HL-60/S4 treated with phorbol 12-myristate 13-acetate at 8.2 ng/mL for 4 days and 3 days (cell line): ENCODE measurements around the gene CCNY.
"Not testable (repeated sequence)": the region's sequence is repeated elsewhere in the genome, so short reads cannot be mapped to it uniquely, and the experiment has no call there.

Experiments used
- in situ Hi-C: fragments of 300-500 bp; cut with MboI; formaldehyde crosslinking; loops from 2 replicates; pipeline ENCODE4 v1.15.0; 2022; ENCODE audit warnings: low sequenced_read_pairs

CCNY gene

GRCh38 chr10:35336084-35336831, at the start of gene CCNY:
TSS of gene CCNY (plus strand) at chr10:35336509. CDS start at chr10:35337054, 545 bp downstream.
- in situ Hi-C loops = no loop called here

GRCh38 chr10:35289198-35289597, 47.1 kb upstream of the CCNY start:
- in situ Hi-C loops = no loop called here

DNA sequence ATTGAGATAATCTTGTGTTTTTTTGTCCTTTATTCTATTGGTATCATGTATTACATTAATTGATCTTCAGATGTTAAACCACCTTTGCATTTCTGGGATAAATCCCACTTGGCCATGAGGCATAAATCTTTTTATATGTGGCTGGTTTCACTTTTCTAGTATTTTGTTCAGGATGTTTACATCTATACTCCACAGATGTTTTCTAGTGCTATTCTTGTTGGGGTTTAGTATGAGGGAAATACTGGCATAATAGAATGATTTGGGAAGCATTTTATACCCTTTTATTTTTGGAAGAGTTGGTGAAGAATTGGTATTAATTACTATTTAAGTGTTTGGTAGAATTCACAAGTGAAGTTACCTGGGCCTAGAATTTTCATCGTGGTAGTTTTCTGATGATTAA, 41.8 kb upstream of the CCNY start:
- in situ Hi-C loops = no loop called here

DNA sequence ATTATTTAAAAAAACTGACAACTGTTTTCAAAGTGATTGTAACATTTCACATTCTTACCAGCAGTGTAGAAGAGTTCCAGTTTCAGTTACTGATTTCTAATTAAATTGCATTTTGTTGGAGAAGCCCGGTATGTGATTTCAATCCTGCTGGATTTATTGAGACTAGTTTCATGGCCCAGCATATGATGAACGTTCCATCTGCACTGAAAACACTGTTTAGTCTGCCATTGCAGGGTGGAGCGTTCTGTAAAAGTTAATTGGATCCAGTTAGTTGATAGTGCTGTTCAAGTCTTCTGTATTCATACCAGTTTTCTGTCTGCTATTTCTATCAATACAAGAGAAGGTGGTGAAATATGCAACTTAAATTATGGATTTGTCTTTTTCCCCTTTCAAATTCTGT, 37.3 kb upstream of the CCNY start:
- in situ Hi-C loops = no loop called here

DNA sequence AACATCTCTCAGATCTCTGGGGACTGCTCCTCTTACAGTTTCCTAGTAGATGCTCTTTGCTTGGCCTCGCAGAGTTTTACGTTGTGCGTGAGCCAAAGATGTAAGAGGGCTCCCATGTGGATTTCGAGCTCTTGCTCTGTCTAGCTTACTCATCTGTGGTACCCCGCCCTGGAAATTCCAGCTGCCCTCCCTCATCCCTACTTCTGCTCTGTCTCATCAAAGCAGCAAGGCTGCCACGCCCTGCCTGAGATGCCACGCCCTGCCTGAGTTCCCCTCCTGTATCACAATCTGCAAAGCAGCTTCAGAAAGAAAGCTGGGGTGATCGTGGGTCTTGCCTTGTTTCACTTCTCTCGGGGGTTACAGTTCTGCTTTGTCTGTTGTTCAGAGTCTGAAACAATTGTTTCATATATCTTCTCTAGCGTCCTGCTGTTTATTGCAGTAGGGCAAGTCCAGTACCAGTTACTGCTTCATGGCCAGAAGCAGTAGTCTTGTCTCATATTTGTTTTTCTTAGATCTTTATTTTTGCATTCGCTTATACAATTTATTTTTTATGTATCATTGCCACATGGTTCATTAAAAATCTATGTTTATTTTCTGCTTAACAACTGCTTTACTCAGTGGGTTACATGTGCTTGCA, 36.1 kb upstream of the CCNY start:
- in situ Hi-C loops = no loop called here

- in situ Hi-C loops = no loop called here
Measured at GRCh38 chr10:35304649-35305048, 31.7 kb upstream of the CCNY start.

GRCh38 chr10:35306852-35307251, 29.5 kb upstream of the CCNY start:
- in situ Hi-C loops = no loop called here

DNA sequence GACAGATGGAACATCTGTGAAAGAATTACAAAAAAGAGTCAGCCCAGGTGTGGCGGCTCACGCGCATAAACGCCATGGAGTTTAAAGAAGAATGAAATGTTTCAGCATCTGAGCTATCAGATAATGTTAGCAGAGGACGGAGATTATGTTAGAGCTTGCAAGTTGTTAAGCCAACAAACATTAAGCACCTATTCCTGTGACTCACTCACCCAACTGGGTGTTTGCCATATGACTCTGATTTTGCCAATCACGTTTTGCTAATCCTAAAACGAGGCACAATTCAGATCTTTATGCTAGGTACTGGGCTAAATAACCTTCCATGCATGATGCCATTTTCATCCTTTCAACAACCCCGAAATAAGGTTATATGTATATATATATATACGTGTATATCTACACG, 29.0 kb upstream of the CCNY start:
- in situ Hi-C loops = no loop called here

DNA sequence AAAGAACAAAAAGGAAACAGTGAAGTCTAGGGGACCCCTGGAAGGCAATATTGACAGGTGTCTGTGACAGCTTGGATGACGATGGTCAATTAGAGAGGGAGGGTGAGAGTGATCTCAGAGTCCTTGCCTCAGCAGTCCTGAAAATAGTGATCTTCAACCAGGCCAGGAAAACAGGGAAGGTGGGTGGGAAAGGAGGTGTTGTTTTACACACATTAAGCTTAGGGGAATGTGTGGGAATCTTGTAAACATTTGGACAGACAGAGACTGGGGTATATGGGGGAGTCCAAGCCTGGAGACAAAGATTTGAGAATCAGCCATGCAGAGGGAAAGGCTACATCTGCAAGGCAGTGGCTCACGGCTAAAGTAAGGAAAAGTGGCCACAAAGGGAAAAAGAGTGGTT, 27.5 kb upstream of the CCNY start:
- in situ Hi-C loops = no loop called here

DNA sequence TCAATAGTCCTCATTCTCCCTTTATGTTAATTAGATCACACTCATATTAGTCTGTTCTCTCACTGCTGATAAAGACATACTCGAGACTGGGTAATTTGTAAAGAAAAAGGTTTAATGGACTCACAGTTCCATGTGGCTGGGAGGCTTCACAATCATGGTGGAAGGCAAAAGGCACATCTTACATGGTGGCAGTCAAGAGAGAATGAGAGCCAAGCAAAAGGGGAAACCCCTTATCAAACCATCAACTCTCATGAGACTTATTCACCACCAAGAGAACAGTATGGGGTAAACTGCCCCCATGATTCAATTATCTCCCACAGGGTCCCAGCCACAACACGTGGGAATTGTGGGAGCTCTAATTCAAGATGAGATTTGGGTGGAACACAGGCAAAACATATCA, 22.2 kb upstream of the CCNY start:
- in situ Hi-C loops = not testable (repeated sequence)

- in situ Hi-C loops = not testable (repeated sequence)
Measured at GRCh38 chr10:35315235-35315634, 21.1 kb upstream of the CCNY start.

DNA sequence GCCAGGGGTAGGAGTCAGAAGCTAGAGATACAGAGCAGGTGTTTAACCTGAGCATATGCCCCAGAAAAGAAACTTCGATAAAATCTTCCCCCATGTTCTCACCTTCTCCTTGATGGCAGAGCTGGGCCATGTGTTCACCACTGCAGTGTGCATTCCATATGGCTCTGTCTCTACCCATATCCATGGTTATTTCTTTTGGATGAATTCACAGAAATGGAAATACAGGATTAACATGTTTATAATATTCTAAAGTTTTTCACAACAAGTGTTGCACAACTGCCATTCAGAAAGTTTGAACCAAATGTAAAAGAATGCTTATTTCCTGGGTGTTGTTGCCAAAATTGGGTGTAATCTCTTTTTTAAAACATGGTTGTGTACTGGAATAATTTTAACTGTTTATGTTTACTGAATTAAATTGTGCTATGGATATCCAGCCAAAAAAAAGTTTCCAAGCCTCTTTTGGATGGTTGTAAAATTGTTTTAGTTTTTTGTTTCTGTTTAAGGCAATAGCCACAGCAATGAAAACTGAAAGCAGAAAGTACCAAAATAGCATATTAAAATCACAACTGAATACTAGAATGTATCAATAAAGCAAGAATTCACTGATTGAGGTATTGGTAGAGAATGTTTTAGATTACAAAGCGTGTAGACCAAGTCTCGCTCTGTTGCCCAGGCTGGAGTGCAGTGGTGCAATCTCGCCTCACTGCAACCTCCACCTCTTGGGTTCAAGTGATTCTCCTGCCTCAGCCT, 19.9 kb upstream of the CCNY start:
- in situ Hi-C loops = no loop called here

- in situ Hi-C loops = no loop called here
Measured at GRCh38 chr10:35318551-35318950, 17.8 kb upstream of the CCNY start.

GRCh38 chr10:35320341-35320740, 16.0 kb upstream of the CCNY start:
- in situ Hi-C loops = no loop called here

DNA sequence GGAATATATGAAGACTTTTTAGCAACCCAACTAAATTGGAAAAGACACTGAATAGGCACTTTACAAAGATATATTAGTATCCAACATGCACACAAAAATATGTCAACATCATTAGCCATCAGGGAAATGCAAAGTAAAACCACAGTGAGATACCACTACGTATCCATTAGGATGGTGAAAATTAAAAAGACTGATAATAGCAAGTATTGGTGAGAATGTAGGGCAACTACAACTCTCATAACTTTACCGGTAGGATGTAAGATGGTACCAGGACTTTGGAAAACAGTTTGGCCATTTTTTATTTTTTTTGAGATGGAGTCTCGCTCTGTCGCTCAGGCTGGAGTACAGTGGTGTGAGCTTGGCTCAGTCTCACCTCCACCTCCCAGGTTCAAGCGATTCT, 13.7 kb upstream of the CCNY start:
- in situ Hi-C loops = no loop called here

DNA sequence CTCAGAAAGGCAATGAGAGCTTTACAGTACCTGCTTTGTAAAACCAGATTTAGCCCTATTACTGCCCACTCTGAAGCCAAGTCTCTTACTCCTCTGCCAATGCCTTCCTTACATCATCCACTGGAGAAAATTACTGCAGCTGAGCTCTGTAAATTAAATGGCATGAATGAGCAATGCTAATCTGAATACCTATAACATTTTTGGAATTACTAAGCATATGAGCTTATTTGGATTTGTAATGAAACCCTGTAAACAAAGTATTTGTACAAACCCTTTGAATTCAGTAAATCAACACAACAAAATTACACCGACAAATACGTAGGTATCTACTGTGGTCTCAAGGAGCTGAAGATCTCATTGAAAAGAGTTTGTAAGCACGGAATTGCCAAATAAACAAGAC, 12.1 kb upstream of the CCNY start:
- in situ Hi-C loops = no loop called here

- in situ Hi-C loops = no loop called here
Measured at GRCh38 chr10:35326466-35327235, 9.7 kb upstream of the CCNY start.

- in situ Hi-C loops = no loop called here
Measured at GRCh38 chr10:35327790-35328403, 8.4 kb upstream of the CCNY start.

DNA sequence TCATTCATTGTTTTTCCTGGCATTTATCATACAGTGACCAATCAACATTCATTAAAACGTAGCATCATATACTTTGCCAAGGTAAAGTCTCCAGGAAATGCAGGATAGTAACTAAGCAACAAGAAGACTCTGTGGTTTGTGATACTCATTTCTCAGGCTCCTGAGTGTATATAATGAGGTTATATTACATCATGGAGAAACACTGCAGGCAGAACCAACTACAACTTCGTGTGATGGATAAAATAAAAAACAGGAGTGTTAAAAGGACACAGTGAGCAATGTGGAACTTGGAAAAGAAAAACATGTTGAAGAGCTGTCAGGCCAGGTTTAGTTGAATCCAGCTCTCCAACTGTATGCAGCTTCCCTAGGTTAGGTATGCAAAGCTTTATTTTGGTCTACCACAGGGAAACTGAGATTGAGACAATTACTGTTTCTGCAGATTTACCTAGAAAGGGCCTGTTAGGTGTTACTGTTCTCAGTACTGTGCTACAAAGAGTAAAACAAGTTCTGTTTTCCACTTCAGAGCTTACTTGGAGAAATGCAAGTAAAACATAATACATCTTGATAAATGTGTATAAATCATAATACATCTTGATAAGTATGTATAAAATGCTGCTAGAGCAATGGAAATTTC, 7.8 kb upstream of the CCNY start:
- in situ Hi-C loops = no loop called here

DNA sequence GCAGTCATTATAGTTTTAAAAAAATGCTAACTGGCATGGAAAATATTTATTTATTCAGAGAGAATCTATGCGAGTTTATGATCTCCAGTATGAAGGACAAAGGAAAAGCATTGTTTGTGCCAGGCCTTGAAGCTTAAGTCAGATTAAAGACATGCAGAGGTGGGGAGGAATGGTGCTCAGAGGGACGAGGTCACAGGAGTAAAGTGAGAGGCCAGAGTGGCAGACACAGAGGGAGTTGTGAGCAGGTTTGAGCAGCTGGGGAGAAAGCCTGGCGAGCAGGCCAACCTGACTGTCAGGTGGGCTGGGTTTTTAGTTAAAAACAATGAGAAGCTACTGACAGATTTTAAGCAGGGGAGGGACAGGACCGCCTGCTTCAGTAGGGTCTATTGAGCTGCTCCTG, 6.8 kb upstream of the CCNY start:
- in situ Hi-C loops = no loop called here
